Liver (tissue), 9 donors: ENCODE measurements around the gene EDEM2. TPM values are rescaled to one million over a fixed set of nuclear protein-coding genes. Genes with fewer than 3 reads are reported as not detected.

ENCODE experiments used
- DNase-seq: peaks from one replicate; pipeline ENCODE4 v3.0.0-alpha.2; 2017; ENCODE audit warnings: low spot score
- H3K27ac ChIP-seq, 2 donors: one replicate each; pipeline ENCODE4 v1.7.0; 2013; ENCODE audit warnings: inconsistent platforms in 2 of 2, low read length in 2 of 2, control low read depth in 1 of 2, low read depth in 1 of 2, mild to moderate bottlenecking in 1 of 2
- H3K27me3 ChIP-seq, 4 donors: one replicate each; pipeline versions ENCODE4 v1.6.1 to v1.7.0; 2013; ENCODE audit warnings: low read length in 3 of 4, inconsistent platforms in 1 of 4, mild to moderate bottlenecking in 1 of 4, moderate library complexity in 1 of 4; ENCODE audit not compliant: control insufficient read depth in 4 of 4, insufficient read depth in 4 of 4
- H3K36me3 ChIP-seq, 4 donors: one replicate each; pipeline versions ENCODE4 v1.6.1 to v1.7.0; 2013; ENCODE audit warnings: low read length in 3 of 4, mild to moderate bottlenecking in 3 of 4, low read depth in 1 of 4, moderate library complexity in 1 of 4; ENCODE audit not compliant: control insufficient read depth in 4 of 4, insufficient read depth in 3 of 4
- H3K4me1 ChIP-seq, 4 donors: one replicate each; pipeline versions ENCODE4 v1.6.1 to v1.7.0; 2013; ENCODE audit warnings: low read length in 3 of 4, mild to moderate bottlenecking in 3 of 4, moderate library complexity in 1 of 4; ENCODE audit not compliant: control insufficient read depth in 4 of 4, insufficient read depth in 4 of 4
- H3K4me3 ChIP-seq, 3 donors: one replicate each; pipeline versions ENCODE4 v1.6.1 to v1.7.0; 2013; ENCODE audit warnings: low read length in 3 of 3, control low read depth in 1 of 3, low read depth in 1 of 3, mild to moderate bottlenecking in 1 of 3
- H3K9ac ChIP-seq, 2 donors: one replicate each; pipeline ENCODE4 v1.7.0; 2013; ENCODE audit warnings: low read length in 2 of 2, mild to moderate bottlenecking in 2 of 2, moderate library complexity in 2 of 2, control low read depth in 1 of 2, low read depth in 1 of 2
- H3K9me3 ChIP-seq, 4 donors: one replicate each; pipeline versions ENCODE4 v1.6.1 to v1.7.0; 2013; ENCODE audit warnings: low read length in 3 of 4; ENCODE audit not compliant: control insufficient read depth in 4 of 4
- FOXA2 ChIP-seq: IDR thresholded peaks from 2 replicates; pipeline ENCODE4 v1.6.1; 2016; ENCODE audit warnings: antibody characterized with exemption
- GABPA ChIP-seq, 2 donors: IDR thresholded peaks in 1 of 2; conservative IDR thresholded peaks in 1 of 2; 2 replicates each; pipeline ENCODE4 v1.6.1; 2016; ENCODE audit warnings: antibody characterized with exemption in 2 of 2, mild to moderate bottlenecking in 1 of 2, moderate library complexity in 1 of 2
- HNF4A ChIP-seq, 2 donors: conservative IDR thresholded peaks; 2 replicates each; pipeline ENCODE4 v1.6.1; 2016; ENCODE audit warnings: antibody characterized with exemption in 2 of 2, mild to moderate bottlenecking in 2 of 2
- HNF4G ChIP-seq: IDR thresholded peaks from 2 replicates; pipeline ENCODE4 v1.6.1; 2016; ENCODE audit warnings: antibody characterized with exemption
- JUND ChIP-seq, 2 donors: IDR thresholded peaks; 2 replicates each; pipeline ENCODE4 v1.6.1; 2016; ENCODE audit warnings: antibody characterized with exemption in 2 of 2
- NR2F2 ChIP-seq: IDR thresholded peaks from 2 replicates; pipeline ENCODE4 v1.6.1; 2016; ENCODE audit warnings: antibody characterized with exemption
- RAD21 ChIP-seq, 2 donors: IDR thresholded peaks; 2 replicates each; pipeline ENCODE4 v1.6.1; 2016; ENCODE audit warnings: antibody characterized with exemption in 2 of 2, mild to moderate bottlenecking in 2 of 2
- RXRA ChIP-seq, 2 donors: IDR thresholded peaks; 2 replicates each; pipeline ENCODE4 v1.6.1; 2017 to 2018; ENCODE audit warnings: antibody characterized with exemption in 2 of 2, mild to moderate bottlenecking in 1 of 2
- SP1 ChIP-seq: IDR thresholded peaks from 2 replicates; pipeline ENCODE4 v1.6.1; 2018; ENCODE audit warnings: antibody characterized with exemption, mild to moderate bottlenecking
- TAF1 ChIP-seq: conservative IDR thresholded peaks from 2 replicates; pipeline ENCODE4 v1.6.1; 2016; ENCODE audit warnings: antibody characterized with exemption, mild to moderate bottlenecking
- YY1 ChIP-seq: IDR thresholded peaks from 2 replicates; pipeline ENCODE4 v1.6.1; 2016; ENCODE audit warnings: antibody characterized with exemption, mild to moderate bottlenecking
- WGBS: extraction: QIAGEN DNeasy Blood & Tissue Kit; methylation state at CpG from one replicate; pipeline ENCODE4 v1.1.7; 2013; 5-methylcytosine and 5-hydroxymethylcytosine counted together
- polyA plus RNA-seq, 2 donors: library from polyadenylated mRNA; stranded (reverse) in 1 of 2; unstranded in 1 of 2; fragments of 200-250 nt in 1 of 2; fragments of >200 nt in 1 of 2; fragmentation: Nextera tagmentation in 1 of 2; extraction: Ambion mirVana in 1 of 2; gene quantifications; one replicate each; pipeline versions ENCODE4 v1.2.1 to v1.2.3, GENCODE V29; 2013 to 2015
- total RNA-seq, 2 donors: library from RNA; depleted of rRNA; stranded (reverse); fragments of >200 nt; gene quantifications; one replicate each; pipeline ENCODE4 v1.2.3, GENCODE V29; 2014
- TF ChIP-seq, protein P1 (sequence below): IDR thresholded peaks from 2 replicates; pipeline ENCODE4 v1.6.1; 2016; ENCODE audit warnings: antibody characterized with exemption
- TF ChIP-seq, protein P2 (sequence below): fragments of 150-350 bp; IDR thresholded peaks from 2 replicates; pipeline ENCODE4 v1.5.1; 2017; ENCODE audit warnings: improper control_type of control experiment, low read depth, low read length; ENCODE audit not compliant: missing input control
- TF ChIP-seq, protein P3 (sequence below): IDR thresholded peaks from 2 replicates; pipeline ENCODE4 v1.6.1; 2016; ENCODE audit warnings: antibody characterized with exemption
- TF ChIP-seq, protein P4 (sequence below): IDR thresholded peaks from 2 replicates; pipeline ENCODE4 v1.6.1; 2016; ENCODE audit warnings: antibody characterized with exemption, mild to moderate bottlenecking
- TF ChIP-seq, protein P5 (sequence below): IDR thresholded peaks from 2 replicates; pipeline ENCODE4 v1.6.1; 2016; ENCODE audit warnings: antibody characterized with exemption
- donor health status: healthy.
- donor health status: healthy.
- donor health status: healthy.
- donor health status: healthy.
- donor health status: healthy.

EDEM2 gene
- total and polyA plus RNA-seq, 4 donors, result 15.5 to 32.5 (median 22.2) TPM

DNA sequence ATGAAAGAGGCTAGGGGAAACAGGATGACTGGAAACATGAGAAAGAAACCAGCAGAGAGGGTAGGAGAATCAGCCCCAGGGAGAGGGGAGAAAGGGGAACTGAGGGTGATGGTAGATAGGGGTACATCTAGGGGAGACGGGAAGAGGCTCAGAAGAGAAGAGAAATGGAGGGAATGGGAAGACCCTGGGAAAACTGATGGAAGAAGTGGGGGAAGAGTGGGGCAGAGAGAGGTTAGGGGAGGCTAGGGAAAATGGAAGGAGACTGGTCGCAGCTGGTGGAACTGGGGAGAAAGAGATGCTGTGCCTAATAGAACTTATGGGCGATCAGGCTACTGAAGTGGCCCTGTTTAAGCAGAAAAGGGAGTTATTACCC lies 25.3 kb upstream of the EDEM2 start:
- H3K4me1 ChIP-seq, result peaks cover 0 to 26% (median 9%) of the 10 kb centered on the region in 4 donors
- peak overlapping the region; percentile 59 to 62 for H3K27ac ChIP-seq
- no peaks in the 10 kb centered on the region for H3K27me3 ChIP-seq
- DNase-seq, result no peak
- H3K9ac ChIP-seq, result no peak overlapping the region
- H3K9me3 ChIP-seq, result no peaks in the 10 kb centered on the region
- 83% methylated on average over 3 of the region's 3 CpGs for WGBS
- no peaks in the 10 kb centered on the region for H3K36me3 ChIP-seq
- no peak overlapping the region for H3K4me3 ChIP-seq
- TF ChIP-seq, protein P1, sequence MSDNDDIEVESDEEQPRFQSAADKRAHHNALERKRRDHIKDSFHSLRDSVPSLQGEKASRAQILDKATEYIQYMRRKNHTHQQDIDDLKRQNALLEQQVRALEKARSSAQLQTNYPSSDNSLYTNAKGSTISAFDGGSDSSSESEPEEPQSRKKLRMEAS, result no peak
- TF ChIP-seq NR2F2, result no peak
- TF ChIP-seq, protein P2, sequence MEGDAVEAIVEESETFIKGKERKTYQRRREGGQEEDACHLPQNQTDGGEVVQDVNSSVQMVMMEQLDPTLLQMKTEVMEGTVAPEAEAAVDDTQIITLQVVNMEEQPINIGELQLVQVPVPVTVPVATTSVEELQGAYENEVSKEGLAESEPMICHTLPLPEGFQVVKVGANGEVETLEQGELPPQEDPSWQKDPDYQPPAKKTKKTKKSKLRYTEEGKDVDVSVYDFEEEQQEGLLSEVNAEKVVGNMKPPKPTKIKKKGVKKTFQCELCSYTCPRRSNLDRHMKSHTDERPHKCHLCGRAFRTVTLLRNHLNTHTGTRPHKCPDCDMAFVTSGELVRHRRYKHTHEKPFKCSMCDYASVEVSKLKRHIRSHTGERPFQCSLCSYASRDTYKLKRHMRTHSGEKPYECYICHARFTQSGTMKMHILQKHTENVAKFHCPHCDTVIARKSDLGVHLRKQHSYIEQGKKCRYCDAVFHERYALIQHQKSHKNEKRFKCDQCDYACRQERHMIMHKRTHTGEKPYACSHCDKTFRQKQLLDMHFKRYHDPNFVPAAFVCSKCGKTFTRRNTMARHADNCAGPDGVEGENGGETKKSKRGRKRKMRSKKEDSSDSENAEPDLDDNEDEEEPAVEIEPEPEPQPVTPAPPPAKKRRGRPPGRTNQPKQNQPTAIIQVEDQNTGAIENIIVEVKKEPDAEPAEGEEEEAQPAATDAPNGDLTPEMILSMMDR, result no peak
- no peak for TF ChIP-seq HNF4G
- no peak for TF ChIP-seq RXRA (IDR thresholded peaks at IDR 0.05)
- no peak for TF ChIP-seq RAD21 (IDR thresholded peaks at IDR 0.05)
- TF ChIP-seq GABPA (IDR thresholded peaks at IDR 0.05 in 1 of 2, conservative IDR thresholded peaks at IDR 0.05 in 1 of 2), result no peak
- TF ChIP-seq JUND (IDR thresholded peaks at IDR 0.05), result no peak
- TF ChIP-seq YY1, result no peak
- TF ChIP-seq, protein P3, sequence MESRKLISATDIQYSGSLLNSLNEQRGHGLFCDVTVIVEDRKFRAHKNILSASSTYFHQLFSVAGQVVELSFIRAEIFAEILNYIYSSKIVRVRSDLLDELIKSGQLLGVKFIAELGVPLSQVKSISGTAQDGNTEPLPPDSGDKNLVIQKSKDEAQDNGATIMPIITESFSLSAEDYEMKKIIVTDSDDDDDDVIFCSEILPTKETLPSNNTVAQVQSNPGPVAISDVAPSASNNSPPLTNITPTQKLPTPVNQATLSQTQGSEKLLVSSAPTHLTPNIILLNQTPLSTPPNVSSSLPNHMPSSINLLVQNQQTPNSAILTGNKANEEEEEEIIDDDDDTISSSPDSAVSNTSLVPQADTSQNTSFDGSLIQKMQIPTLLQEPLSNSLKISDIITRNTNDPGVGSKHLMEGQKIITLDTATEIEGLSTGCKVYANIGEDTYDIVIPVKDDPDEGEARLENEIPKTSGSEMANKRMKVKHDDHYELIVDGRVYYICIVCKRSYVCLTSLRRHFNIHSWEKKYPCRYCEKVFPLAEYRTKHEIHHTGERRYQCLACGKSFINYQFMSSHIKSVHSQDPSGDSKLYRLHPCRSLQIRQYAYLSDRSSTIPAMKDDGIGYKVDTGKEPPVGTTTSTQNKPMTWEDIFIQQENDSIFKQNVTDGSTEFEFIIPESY, result no peak
- TF ChIP-seq, protein P4, sequence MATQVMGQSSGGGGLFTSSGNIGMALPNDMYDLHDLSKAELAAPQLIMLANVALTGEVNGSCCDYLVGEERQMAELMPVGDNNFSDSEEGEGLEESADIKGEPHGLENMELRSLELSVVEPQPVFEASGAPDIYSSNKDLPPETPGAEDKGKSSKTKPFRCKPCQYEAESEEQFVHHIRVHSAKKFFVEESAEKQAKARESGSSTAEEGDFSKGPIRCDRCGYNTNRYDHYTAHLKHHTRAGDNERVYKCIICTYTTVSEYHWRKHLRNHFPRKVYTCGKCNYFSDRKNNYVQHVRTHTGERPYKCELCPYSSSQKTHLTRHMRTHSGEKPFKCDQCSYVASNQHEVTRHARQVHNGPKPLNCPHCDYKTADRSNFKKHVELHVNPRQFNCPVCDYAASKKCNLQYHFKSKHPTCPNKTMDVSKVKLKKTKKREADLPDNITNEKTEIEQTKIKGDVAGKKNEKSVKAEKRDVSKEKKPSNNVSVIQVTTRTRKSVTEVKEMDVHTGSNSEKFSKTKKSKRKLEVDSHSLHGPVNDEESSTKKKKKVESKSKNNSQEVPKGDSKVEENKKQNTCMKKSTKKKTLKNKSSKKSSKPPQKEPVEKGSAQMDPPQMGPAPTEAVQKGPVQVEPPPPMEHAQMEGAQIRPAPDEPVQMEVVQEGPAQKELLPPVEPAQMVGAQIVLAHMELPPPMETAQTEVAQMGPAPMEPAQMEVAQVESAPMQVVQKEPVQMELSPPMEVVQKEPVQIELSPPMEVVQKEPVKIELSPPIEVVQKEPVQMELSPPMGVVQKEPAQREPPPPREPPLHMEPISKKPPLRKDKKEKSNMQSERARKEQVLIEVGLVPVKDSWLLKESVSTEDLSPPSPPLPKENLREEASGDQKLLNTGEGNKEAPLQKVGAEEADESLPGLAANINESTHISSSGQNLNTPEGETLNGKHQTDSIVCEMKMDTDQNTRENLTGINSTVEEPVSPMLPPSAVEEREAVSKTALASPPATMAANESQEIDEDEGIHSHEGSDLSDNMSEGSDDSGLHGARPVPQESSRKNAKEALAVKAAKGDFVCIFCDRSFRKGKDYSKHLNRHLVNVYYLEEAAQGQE, result no peak
- TF ChIP-seq SP1, result no peak
- TF ChIP-seq TAF1, result no peak
- TF ChIP-seq, protein P5, sequence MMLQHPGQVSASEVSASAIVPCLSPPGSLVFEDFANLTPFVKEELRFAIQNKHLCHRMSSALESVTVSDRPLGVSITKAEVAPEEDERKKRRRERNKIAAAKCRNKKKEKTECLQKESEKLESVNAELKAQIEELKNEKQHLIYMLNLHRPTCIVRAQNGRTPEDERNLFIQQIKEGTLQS, result no peak
- TF ChIP-seq HNF4A (conservative IDR thresholded peaks at IDR 0.05), result no peak

DNA sequence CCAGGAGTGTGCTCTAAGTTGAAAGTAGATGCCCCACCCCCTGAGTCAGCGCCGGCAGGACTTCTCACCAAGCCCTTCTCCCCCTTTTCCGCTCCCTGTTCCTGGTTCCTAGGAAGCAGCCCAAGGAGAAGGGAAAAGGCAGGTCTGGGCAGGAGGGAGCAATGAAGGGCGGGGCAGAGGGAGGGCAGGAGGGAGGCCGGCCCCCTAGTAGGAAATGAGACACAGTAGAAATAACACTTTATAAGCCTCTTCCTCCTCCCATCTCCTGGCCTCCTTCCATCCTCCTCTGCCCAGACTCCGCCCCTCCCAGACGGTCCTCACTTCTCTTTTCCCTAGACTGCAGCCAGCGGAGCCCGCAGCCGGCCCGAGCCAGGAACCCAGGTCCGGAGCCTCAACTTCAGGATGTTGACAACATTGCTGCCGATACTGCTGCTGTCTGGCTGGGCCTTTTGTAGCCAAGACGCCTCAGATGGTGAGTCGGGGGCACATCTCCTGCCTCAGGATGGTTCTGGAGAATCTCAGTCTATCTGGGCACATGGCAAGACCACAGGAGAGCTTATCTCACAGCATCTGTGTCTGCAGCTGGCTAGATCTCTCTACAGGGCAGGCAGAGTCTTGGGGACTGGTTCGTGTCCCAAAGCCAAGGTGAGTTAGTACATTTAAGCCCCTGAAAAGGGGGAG lies 24.8 kb upstream of the EDEM2 start, which contains the start of gene PROCR:
Gene PROCR, plus strand, starts transcription at position 320 of the 681 bp plus-strand sequence. Its CDS starts 83 bp downstream, at position 403.
- no peak for DNase-seq
- peak within 1 kb of the TSS; percentile 59 to 62 for H3K27ac ChIP-seq
- H3K27me3 ChIP-seq, result no peaks in the 10 kb centered on the region
- no peaks in the 10 kb centered on the region for H3K9me3 ChIP-seq
- WGBS, result 47% methylated on average over 16 of the region's 16 CpGs
- peaks cover 4 to 26% (median 11%) of the 10 kb centered on the region in 4 donors for H3K4me1 ChIP-seq
- H3K9ac ChIP-seq, result no peak within 1 kb of the TSS
- H3K36me3 ChIP-seq, result no peaks in the 10 kb centered on the region
- peak within 1 kb of the TSS in 1 of 3 donors; percentile 4 for H3K4me3 ChIP-seq
- no peak for TF ChIP-seq YY1
- TF ChIP-seq, protein P2, result no peak
- peak; percentile 38 for TF ChIP-seq NR2F2
- no peak for TF ChIP-seq FOXA2
- no peak for TF ChIP-seq HNF4A (conservative IDR thresholded peaks at IDR 0.05)
- no peak for TF ChIP-seq RAD21 (IDR thresholded peaks at IDR 0.05)
- TF ChIP-seq GABPA (IDR thresholded peaks at IDR 0.05 in 1 of 2, conservative IDR thresholded peaks at IDR 0.05 in 1 of 2), result no peak
- TF ChIP-seq SP1, result peak; percentile 15
- TF ChIP-seq, protein P4, result no peak
- no peak for TF ChIP-seq HNF4G
- TF ChIP-seq, protein P1, result peak; percentile 68
